Gastrocnemius medialis (tissue), 4 donors: ENCODE data around the gene HMCN2.

Source experiments
- CTCF ChIP-seq, 5 experiments: fragments of 450-650 bp in 3 of 5; fragments of 200-600 bp in 2 of 5; sonication (generic) in 2 of 5; IDR thresholded peaks in 4 of 5; conservative IDR thresholded peaks in 1 of 5; 1 replicate in 4 of 5; 2 replicates in 1 of 5; pipeline ENCODE4 v1.5.1; 2016 to 2019; ENCODE audit warnings: antibody characterized with exemption in 5 of 5, mild to moderate bottlenecking in 3 of 5, moderate library complexity in 3 of 5
- POLR2A ChIP-seq, 2 donors: fragments of 450-650 bp; IDR thresholded peaks; one replicate each; pipeline ENCODE4 v1.6.1; 2017; ENCODE audit warnings: antibody characterized with exemption in 2 of 2, mild to moderate bottlenecking in 2 of 2, moderate library complexity in 2 of 2

GRCh38 chr9:130304116-130304515 lies 38.6 kb downstream of the HMCN2 start:
- TF ChIP-seq CTCF (IDR thresholded peaks at IDR 0.05 in 4 of 5, conservative IDR thresholded peaks at IDR 0.05 in 1 of 5) (no peak), POLR2A (IDR thresholded peaks at IDR 0.05) (no peak)
